Activated T-cell treated with anti-CD3 and anti-CD28 coated beads, Interleukin-2, amount 50 U/mL, for 72 hours (primary cell): Measurements from ENCODE around the gene KLHL21. TPM values are rescaled to one million over a fixed set of nuclear protein-coding genes. Genes with fewer than 3 reads are reported as not detected.

ENCODE experiments used
- total RNA-seq, 2 donors: library from RNA; stranded (reverse); gene quantifications; one replicate each; pipeline ENCODE4 v1.2.3, GENCODE V29; 2022

KLHL21 gene
- total RNA-seq, 2 donors from 2014 or later: 24.2 to 26.1 TPM

Other genes with a start within 250 kb of the KLHL21 start
- 10 to 100 TPM; 32.1 to 37.6 TPM for gene ACOT7, start 209.1 kb downstream of the KLHL21 start, total RNA-seq
- 1 to 10 TPM in 1 of 2 donors, under 1 TPM in 1; 0.44 to 1.2 TPM for gene HES2, start 182.9 kb downstream of the KLHL21 start, total RNA-seq
- gene ESPN, start 178.1 kb downstream of the KLHL21 start, total RNA-seq: 1 to 10 TPM; 1.3 to 2.0 TPM
- gene TNFRSF25, start 136.7 kb downstream of the KLHL21 start, total RNA-seq: 100 to 1,000 TPM in 1 of 2 donors, 10 to 100 TPM in 1; 89.2 to 101 TPM
- gene PLEKHG5, start 111.2 kb downstream of the KLHL21 start, total RNA-seq: 1 to 10 TPM; 2.6 to 3.2 TPM
- 10 to 100 TPM; 35.8 to 42.3 TPM for gene NOL9, start 48.4 kb downstream of the KLHL21 start, total RNA-seq
- gene TAS1R1, start 47.6 kb downstream of the KLHL21 start, total RNA-seq: not detected
- 10 to 100 TPM; 39.2 to 50.6 TPM for gene ZBTB48, start 22.9 kb downstream of the KLHL21 start, total RNA-seq
- 10 to 100 TPM; 16.5 to 19.3 TPM for gene PHF13, start 10.9 kb upstream of the KLHL21 start, total RNA-seq
- 10 to 100 TPM; 27.0 to 30.5 TPM for gene THAP3, start 22.0 kb upstream of the KLHL21 start, total RNA-seq
- 10 to 100 TPM; 39.7 to 56.0 TPM for gene DNAJC11, start 98.9 kb upstream of the KLHL21 start, total RNA-seq
- gene CAMTA1, start 182.6 kb upstream of the KLHL21 start, total RNA-seq: 10 to 100 TPM; 47.8 to 63.3 TPM